H1 (cell line): ENCODE results near the gene BCAS3. TPM values are rescaled to one million over a fixed set of nuclear protein-coding genes. Genes with fewer than 3 reads are reported as not detected.

ENCODE experiments used
- CTCF ChIA-PET: fragments of 300-600 bp; sonication (Branson Sonifier 250); formaldehyde crosslinking; loops from one replicate; lab custom pipeline; 2021; ENCODE audit not compliant: partially characterized antibody; lab: Charles Lee
- POLR2A ChIA-PET: fragments of 300-600 bp; sonication (Branson Sonifier 250); formaldehyde crosslinking; loops from one replicate; lab custom pipeline; 2021; ENCODE audit warnings: inconsistent platforms; ENCODE audit not compliant: partially characterized antibody; lab: Charles Lee
- DNase-seq, 2 experiments: peaks; one replicate each; pipeline versions ENCODE4 v3.0.0 to v3.0.0-alpha.2; 2010 to 2022; ENCODE audit warnings: low spot score in 2 of 2, low read depth in 1 of 2, mixed read lengths in 1 of 2
- FAIRE-seq: peaks from 2 replicates; lab custom pipeline; 2011; peaks lifted over from hg19 to GRCh38; lab: Jason Lieb, UNC
- H2AFZ ChIP-seq: 2 replicates; pipeline ENCODE4 v1.8.1; 2012; ENCODE audit warnings: low read length, inconsistent platforms
- H2AK5ac ChIP-seq: 2 replicates; pipeline ENCODE4 v1.6.1; 2013; ENCODE audit warnings: low read depth, low read length
- H2BK120ac ChIP-seq: replicated peaks from 2 replicates; pipeline ENCODE3; 2013; ENCODE audit warnings: low read depth, low read length, inconsistent platforms
- H2BK12ac ChIP-seq: 2 replicates; pipeline ENCODE4 v1.6.1; 2013; ENCODE audit warnings: low read depth, low read length
- H2BK15ac ChIP-seq: 2 replicates; pipeline ENCODE4 v1.6.1; 2013; ENCODE audit warnings: low read length
- H2BK20ac ChIP-seq: 2 replicates; pipeline ENCODE4 v1.6.1; 2013; ENCODE audit warnings: low read length
- H2BK5ac ChIP-seq: 2 replicates; pipeline ENCODE4 v1.6.1; 2013; ENCODE audit warnings: low read depth, low read length
- H3K14ac ChIP-seq: 2 replicates; pipeline ENCODE4 v1.6.1; 2013; ENCODE audit warnings: inconsistent platforms; ENCODE audit not compliant: insufficient read length
- H3K18ac ChIP-seq: 2 replicates; pipeline ENCODE4 v1.6.1; 2013; ENCODE audit warnings: low read length; ENCODE audit errors: extremely low read depth
- H3K23ac ChIP-seq: 2 replicates; pipeline ENCODE4 v1.6.1; 2013; ENCODE audit warnings: inconsistent platforms; ENCODE audit not compliant: insufficient read length
- H3K23me2 ChIP-seq: 2 replicates; pipeline ENCODE4 v1.6.1; 2013; ENCODE audit warnings: low read depth, low read length
- H3K27ac ChIP-seq: 2 replicates; pipeline ENCODE4 v1.6.1; 2011; ENCODE audit warnings: low read depth, low read length, inconsistent platforms
- H3K27me3 ChIP-seq, 4 experiments: replicated peaks in 1 of 4; 1 replicate in 1 of 4; 2 replicates in 3 of 4; pipeline versions ENCODE4 v1.6.1 to v1.8.1; 2011 to 2013; ENCODE audit warnings: low read length in 3 of 4, mild to moderate bottlenecking in 3 of 4, inconsistent platforms in 2 of 4, mixed read lengths in 2 of 4, moderate library complexity in 1 of 4; ENCODE audit not compliant: control insufficient read depth in 3 of 4, insufficient read depth in 3 of 4; ENCODE audit errors: extremely low read depth in 1 of 4
- H3K36me3 ChIP-seq, 4 experiments: 2 replicates each; pipeline versions ENCODE4 v1.6.1 to v1.8.1; 2011 to 2013; ENCODE audit warnings: mild to moderate bottlenecking in 4 of 4, low read length in 3 of 4, moderate library complexity in 2 of 4, control low read depth in 1 of 4, inconsistent platforms in 1 of 4; ENCODE audit not compliant: insufficient read depth in 4 of 4, control insufficient read depth in 2 of 4
- H3K4ac ChIP-seq: replicated peaks from 2 replicates; pipeline ENCODE3; 2013; ENCODE audit warnings: low read length, low read depth, mixed read lengths, inconsistent platforms; ENCODE audit not compliant: insufficient read length
- H3K4me1 ChIP-seq, 4 experiments: replicated peaks in 1 of 4; 1 replicate in 1 of 4; 2 replicates in 3 of 4; pipeline versions ENCODE4 v1.6.1 to v1.8.1; 2011 to 2013; ENCODE audit warnings: low read length in 3 of 4, inconsistent platforms in 2 of 4, mixed read lengths in 1 of 4; ENCODE audit not compliant: insufficient read depth in 4 of 4, control insufficient read depth in 3 of 4
- H3K4me2 ChIP-seq, 2 experiments: 2 replicates each; pipeline versions ENCODE4 v1.6.1 to v1.8.1; 2011 to 2013; ENCODE audit warnings: low read depth in 2 of 2, low read length in 2 of 2, control low read depth in 1 of 2, inconsistent platforms in 1 of 2, mild to moderate bottlenecking in 1 of 2; ENCODE audit not compliant: insufficient read depth in 1 of 2
- H3K4me3 ChIP-seq, 4 experiments: fragments of 200-600, 300-600 bp in 1 of 4; sonication (generic), shearing (Covaris generic), sonication (Bioruptor Twin) in 1 of 4; 2 replicates each; pipeline versions ENCODE4 v1.5.1 to v1.8.1; 2011 to 2016; ENCODE audit warnings: low read length in 4 of 4, low read depth in 3 of 4, control low read depth in 2 of 4, inconsistent platforms in 2 of 4, mild to moderate bottlenecking in 2 of 4, mixed read lengths in 1 of 4, moderate library complexity in 1 of 4; ENCODE audit not compliant: insufficient read depth in 2 of 4; ENCODE audit errors: extremely low read depth in 1 of 4
- H3K56ac ChIP-seq: replicated peaks from 2 replicates; pipeline ENCODE3; 2013; ENCODE audit warnings: low read depth, mild to moderate bottlenecking, mixed read lengths, low read length, inconsistent platforms; ENCODE audit not compliant: insufficient read length
- H3K79me1 ChIP-seq: 2 replicates; pipeline ENCODE4 v1.6.1; 2013; ENCODE audit warnings: low read depth, low read length, control low read depth
- H3K79me2 ChIP-seq, 2 experiments: 2 replicates each; pipeline versions ENCODE4 v1.6.1 to v1.8.1; 2012 to 2013; ENCODE audit warnings: low read length in 2 of 2, mild to moderate bottlenecking in 2 of 2, inconsistent platforms in 1 of 2; ENCODE audit not compliant: insufficient read depth in 2 of 2, control insufficient read depth in 1 of 2
- H3K9ac ChIP-seq, 4 experiments: replicated peaks in 1 of 4; 1 replicate in 1 of 4; 2 replicates in 3 of 4; pipeline versions ENCODE4 v1.6.1 to v1.8.1; 2011 to 2013; ENCODE audit warnings: low read depth in 3 of 4, low read length in 3 of 4, control low read depth in 2 of 4, mild to moderate bottlenecking in 2 of 4, moderate library complexity in 2 of 4, inconsistent platforms in 1 of 4; ENCODE audit errors: extremely low read depth in 1 of 4
- H3K9me3 ChIP-seq, 2 experiments: 2 replicates each; pipeline versions ENCODE4 v1.6.1 to v1.8.1; 2012 to 2013; ENCODE audit warnings: mild to moderate bottlenecking in 2 of 2, moderate library complexity in 2 of 2, control low read depth in 1 of 2, inconsistent platforms in 1 of 2, low read depth in 1 of 2, low read length in 1 of 2, mixed read lengths in 1 of 2; ENCODE audit not compliant: insufficient read depth in 2 of 2
- H4K20me1 ChIP-seq, 2 experiments: replicated peaks in 1 of 2; 2 replicates each; pipeline versions ENCODE3 to v1.8.1; 2011 to 2013; ENCODE audit warnings: inconsistent platforms in 2 of 2, low read length in 2 of 2, mild to moderate bottlenecking in 1 of 2; ENCODE audit not compliant: insufficient read depth in 2 of 2, control insufficient read depth in 1 of 2
- H4K5ac ChIP-seq: 2 replicates; pipeline ENCODE4 v1.6.1; 2013; ENCODE audit warnings: low read length, low read depth, mixed read lengths, inconsistent platforms; ENCODE audit not compliant: insufficient read length
- H4K8ac ChIP-seq: 2 replicates; pipeline ENCODE4 v1.8.0; 2013; ENCODE audit warnings: mild to moderate bottlenecking, moderate library complexity, low read length, inconsistent platforms; ENCODE audit not compliant: insufficient read depth; ENCODE audit errors: extremely low read depth
- H4K91ac ChIP-seq: replicated peaks from 2 replicates; pipeline ENCODE3; 2013; ENCODE audit warnings: low read length, mixed read lengths, inconsistent platforms; ENCODE audit not compliant: insufficient read length
- CTCF ChIP-seq, 3 experiments: IDR thresholded peaks; 1 replicate in 2 of 3; 2 replicates in 1 of 3; pipeline versions ENCODE4 v1.5.1 to v1.6.1; 2011; ENCODE audit warnings: low read length in 3 of 3, mild to moderate bottlenecking in 3 of 3, inconsistent platforms in 2 of 3, low read depth in 1 of 3, moderate library complexity in 1 of 3; ENCODE audit not compliant: insufficient read depth in 1 of 3; ENCODE audit errors: control extremely low read depth in 1 of 3
- EGR1 ChIP-seq: IDR thresholded peaks from 2 replicates; pipeline ENCODE4 v1.6.1; 2011; ENCODE audit warnings: low read depth, low read length, borderline replicate concordance
- FOSL1 ChIP-seq: IDR thresholded peaks from 2 replicates; pipeline ENCODE4 v1.6.1; 2011; ENCODE audit warnings: mild to moderate bottlenecking, low read depth, low read length, moderate library complexity; ENCODE audit not compliant: insufficient read depth
- POLR2AphosphoS5 ChIP-seq: IDR thresholded peaks from 2 replicates; pipeline ENCODE4 v1.6.1; 2011; ENCODE audit warnings: low read depth, low read length
- SIN3A ChIP-seq, 2 experiments: IDR thresholded peaks in 1 of 2; conservative IDR thresholded peaks in 1 of 2; 2 replicates each; pipeline ENCODE4 v1.6.1; 2011 to 2012; ENCODE audit warnings: low read length in 2 of 2, improper control_type of control experiment in 1 of 2, low read depth in 1 of 2, mild to moderate bottlenecking in 1 of 2
- WGBS, 2 experiments: shearing (Covaris generic) in 1 of 2; methylation state at CpG; one replicate each; pipeline versions ENCODE4 v1.1.6 to v1.1.7; 2013 to 2015; ENCODE audit warnings: low lambda C conversion rate in 2 of 2, mixed read lengths in 2 of 2, inconsistent platforms in 1 of 2, low coverage in 1 of 2, missing lambda C conversion rate in 1 of 2; ENCODE audit not compliant: insufficient replicate concordance in 2 of 2, insufficient coverage in 1 of 2, insufficient read length in 1 of 2; ENCODE audit errors: extremely low coverage in 1 of 2, missing lambda C conversion rate in 1 of 2; 5-methylcytosine and 5-hydroxymethylcytosine counted together
- polyA plus RNA-seq, 7 experiments: library from polyadenylated mRNA; depleted of rRNA in 3 of 7; stranded (reverse) in 5 of 7; unstranded in 2 of 7; fragments of >200 nt in 5 of 7; fragments of 200-250 nt in 2 of 7; gene quantifications; 1 replicate in 5 of 7; 2 replicates in 1 of 7; 4 replicates in 1 of 7; pipeline versions ENCODE4 v1.2.1 to v1.2.3, GENCODE V29; 2011 to 2013; ENCODE audit warnings: missing spikeins in 2 of 7, mixed read lengths in 2 of 7
- total RNA-seq: library from RNA; stranded (reverse); fragmentation: NEBNext Ultra II Directional; extraction: Animal tissue kit (Norgen Biotek cat#: 25700); gene quantifications from 2 replicates; pipeline ENCODE4 v1.2.1, GENCODE V29; 2021

Gene BCAS3
- total and polyA plus RNA-seq, 2 of the 8 experiments (the other 6 are each of a cell fraction or from before 2014, with no cell fraction given) = 9.9 to 13.3 TPM

GRCh38 chr17:60631119-60631518, 46.5 kb upstream of the BCAS3 start:
- Histone ChIP-seq H3K4ac (no peak overlapping the region), H2BK20ac (no peak overlapping the region), H3K79me1 (peaks cover 3% of the 10 kb centered on the region; the same call in 1 of the 2 replicates), H2BK12ac (no peak overlapping the region), H3K9ac (no peak overlapping the region), H4K91ac (no peak overlapping the region), H3K36me3 (peaks cover 0 to 10% (median 6%) of the 10 kb centered on the region in 4 experiments; a peak in 6 of 8 replicates), H2BK120ac (no peak overlapping the region), H3K4me1 (no peaks in the 10 kb centered on the region), H3K9me3 (no peaks in the 10 kb centered on the region), H2AK5ac (no peak overlapping the region), H3K27me3 (no peaks in the 10 kb centered on the region), H3K79me2 (0 out of 4 replicates have a peak, but pooled peaks cover 0 to 3% of the 10 kb centered on the region in 2 experiments), H3K27ac (no peak overlapping the region), H4K20me1 (peaks cover 0 to 2% of the 10 kb centered on the region in 2 experiments), H3K23me2 (no peaks in the 10 kb centered on the region), H3K56ac (no peak overlapping the region), H2BK5ac (no peak overlapping the region), H4K8ac (no peak overlapping the region), H3K4me3 (no peak overlapping the region), H3K23ac (no peak overlapping the region), H3K14ac (no peak overlapping the region), H3K18ac (no peak overlapping the region), H4K5ac (no peak overlapping the region), H2AFZ (no peak overlapping the region), H2BK15ac (no peak overlapping the region), H3K4me2 (no peak overlapping the region)
- ChIA-PET CTCF (interaction anchor here (1.1 to 3.2 kb wide), 5 partner anchors 9 to 31 kb away, joined by 3 to 29 read pairs (median 4); partner anchors contain the start of gene PPM1D), POLR2A (interaction anchor here (2.0 kb wide), 1 partner anchor 30 kb away, joined by 4 read pairs; no protein-coding TSS in a partner anchor)
- no peak for TF ChIP-seq EGR1
- TF ChIP-seq FOSL1 = no peak
- no peak for TF ChIP-seq SIN3A (conservative IDR thresholded peaks at IDR 0.05 in 1 of 2, IDR thresholded peaks at IDR 0.05 in 1 of 2; ENCODE audit: low read depth in 1 of 2, low read length in 2 of 2)
- TF ChIP-seq POLR2AphosphoS5 = no peak
- no peak for TF ChIP-seq CTCF (IDR thresholded peaks at IDR 0.05; ENCODE audit: control extremely low read depth in 1 of 3, insufficient read depth in 1 of 3, low read depth in 1 of 3, low read length in 3 of 3)
- no peak for DNase-seq
- no peak for FAIRE-seq
- WGBS, 2 experiments = 91% methylated on average over 6 of the region's 6 CpGs; no CpG with 5 or more reads in 1 of the 2 experiments
